ENCODE measurements around the gene CCNE1.
A peak's percentile ranks its signal among the peaks of the same experiment; 100 is the strongest.

Gene CCNE1

GRCh38 chr19:29849208-29849607, 37.4 kb downstream of the CCNE1 start:
- no peak for DNase-seq

DNA sequence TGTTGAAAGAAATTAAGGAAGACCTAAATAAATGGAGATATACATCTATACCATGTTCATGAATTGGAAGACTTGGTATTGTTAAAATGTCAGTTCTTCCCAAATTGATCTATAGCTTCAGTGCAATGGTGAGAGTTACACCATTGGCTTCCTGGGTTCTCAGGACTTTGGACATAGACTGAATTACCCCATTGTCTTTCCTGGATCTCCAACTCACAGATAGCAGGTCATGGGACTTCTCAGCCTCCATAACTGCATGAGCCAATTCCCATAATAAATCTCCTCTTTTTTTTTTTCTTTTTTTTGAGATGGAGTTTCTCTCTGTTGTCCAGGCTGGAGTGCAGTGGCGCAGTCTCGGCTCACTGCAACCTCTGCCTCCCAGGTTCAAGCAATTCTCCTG, 38.7 kb downstream of the CCNE1 start:
- no peak for DNase-seq

DNA sequence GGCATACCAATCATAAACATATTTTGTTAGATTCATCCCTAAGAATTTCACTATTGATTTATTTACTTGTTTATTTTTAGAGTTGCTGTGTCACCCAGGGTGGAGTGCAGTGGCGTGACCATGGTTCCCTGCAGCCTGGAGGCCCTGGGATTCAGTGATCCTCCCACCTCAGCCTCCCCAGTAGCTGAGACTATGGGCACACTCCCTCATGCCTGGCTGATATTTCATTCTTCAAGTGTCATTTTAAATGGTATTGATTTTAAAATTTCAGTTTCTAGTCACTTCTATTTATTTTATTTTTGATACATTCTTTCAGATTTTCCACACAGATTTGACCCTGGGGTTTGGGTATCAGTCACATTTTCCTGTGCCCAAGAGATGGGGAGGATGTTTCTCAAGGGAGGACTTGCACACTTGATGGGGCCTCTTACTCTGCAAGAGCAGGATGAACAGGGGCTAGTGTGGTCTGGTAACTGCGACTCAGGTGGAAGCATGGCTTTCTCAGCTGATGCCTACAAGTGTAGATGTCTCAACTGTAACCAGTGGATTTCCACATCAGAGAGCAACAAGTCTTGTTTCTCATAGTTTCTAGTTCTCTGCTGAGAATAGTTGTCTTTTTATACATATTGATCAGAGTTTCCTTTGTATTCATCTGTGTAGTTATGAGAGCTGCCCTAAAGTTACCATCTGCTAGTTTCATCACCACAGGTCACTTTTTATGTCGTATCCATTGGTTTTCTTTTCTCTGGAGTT, 40.2 kb downstream of the CCNE1 start:
- no peak for DNase-seq

GRCh38 chr19:29854033-29854432, 42.2 kb downstream of the CCNE1 start:
- DNase-seq: peak; percentile 26

GRCh38 chr19:29855087-29855486, 43.3 kb downstream of the CCNE1 start:
- no peak for DNase-seq

DNA sequence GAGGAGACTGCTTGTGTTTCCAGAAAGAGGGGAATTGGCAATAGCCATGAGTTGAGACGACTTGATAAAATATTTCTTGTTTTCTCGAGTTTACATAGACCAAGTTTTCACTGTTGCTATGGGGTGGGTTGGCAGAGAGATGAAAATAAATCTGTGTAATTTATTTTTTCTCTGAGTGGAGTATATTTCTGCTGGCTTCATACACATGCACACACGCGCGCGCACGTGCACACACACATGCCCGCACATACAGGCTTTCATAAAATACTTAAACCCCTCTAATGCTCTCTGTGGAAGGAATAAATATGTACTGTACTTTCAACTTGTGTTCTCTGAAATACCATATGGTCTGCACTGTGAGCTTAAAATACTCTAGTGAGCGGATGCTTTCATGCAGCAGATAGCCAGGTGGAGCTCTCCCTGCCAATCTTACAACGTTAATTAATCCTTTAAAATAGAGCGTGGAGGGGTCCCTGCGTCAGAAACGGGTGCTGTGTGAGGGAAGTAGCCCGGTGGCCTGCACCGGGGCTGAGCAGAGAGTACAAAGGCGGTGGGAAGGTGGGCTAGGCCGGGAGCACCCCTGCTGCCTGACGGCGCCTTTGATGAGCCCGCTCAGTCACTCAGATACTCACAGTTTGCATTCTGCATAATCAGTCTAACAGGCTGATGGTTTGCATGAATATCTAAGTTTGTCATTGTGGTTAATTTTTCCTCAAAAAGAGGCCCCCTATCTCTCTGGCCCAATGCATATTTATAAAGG, 44.1 kb downstream of the CCNE1 start:
- DNase-seq: no peak

- peak; percentile 44 for DNase-seq
These were observed 46.3 kb downstream of the CCNE1 start for GRCh38 chr19:29858000-29858596.

DNA sequence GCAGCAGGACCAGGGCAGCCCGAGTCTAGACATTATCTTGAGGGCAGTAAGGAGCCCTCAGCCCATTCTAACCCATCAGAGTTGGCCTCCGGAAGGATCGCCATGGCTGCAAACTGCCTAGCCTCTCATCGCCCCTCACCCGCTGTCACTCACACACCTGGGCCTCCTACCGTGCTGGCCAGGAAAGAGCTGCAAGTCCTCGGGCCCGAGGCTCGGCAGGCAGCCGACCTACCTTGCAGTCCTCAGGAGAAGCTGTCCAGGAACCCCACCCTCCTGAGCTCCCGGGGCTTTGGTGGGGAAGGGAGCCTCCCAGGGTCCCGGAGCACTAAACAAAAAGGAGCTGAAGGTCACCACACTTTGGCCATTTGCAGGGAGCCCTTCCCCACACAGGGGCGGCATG, 46.8 kb downstream of the CCNE1 start:
- DNase-seq: no peak

- peak; percentile 31 for DNase-seq
These were observed 48.7 kb downstream of the CCNE1 start for GRCh38 chr19:29860492-29860891.

DNA sequence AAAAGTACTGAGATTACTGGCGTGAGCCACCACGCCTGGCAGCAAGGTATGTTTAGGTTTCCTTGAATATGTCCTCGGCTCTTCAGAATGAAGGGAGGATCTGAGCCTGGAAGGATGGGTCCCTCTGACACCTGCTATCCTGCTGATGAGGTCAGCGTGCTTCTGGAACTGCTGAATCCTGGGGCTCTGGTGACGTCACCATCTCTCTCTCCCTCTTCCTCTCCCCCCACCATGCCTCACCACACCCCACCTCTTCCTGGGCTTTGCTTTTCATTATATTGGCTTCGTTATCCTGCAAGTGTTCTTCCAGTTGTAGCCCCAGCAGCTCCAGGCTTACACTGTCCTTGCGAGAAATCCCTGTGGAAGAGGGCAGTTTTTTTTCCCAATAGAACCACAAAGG, 49.8 kb downstream of the CCNE1 start:
- no peak for DNase-seq

GRCh38 chr19:29866011-29866410, 54.2 kb downstream of the CCNE1 start:
- no peak for DNase-seq

GRCh38 chr19:29867984-29868383, 56.2 kb downstream of the CCNE1 start:
- no peak for DNase-seq

GRCh38 chr19:29871143-29871542, 59.4 kb downstream of the CCNE1 start:
- DNase-seq: peak; percentile 23

DNA sequence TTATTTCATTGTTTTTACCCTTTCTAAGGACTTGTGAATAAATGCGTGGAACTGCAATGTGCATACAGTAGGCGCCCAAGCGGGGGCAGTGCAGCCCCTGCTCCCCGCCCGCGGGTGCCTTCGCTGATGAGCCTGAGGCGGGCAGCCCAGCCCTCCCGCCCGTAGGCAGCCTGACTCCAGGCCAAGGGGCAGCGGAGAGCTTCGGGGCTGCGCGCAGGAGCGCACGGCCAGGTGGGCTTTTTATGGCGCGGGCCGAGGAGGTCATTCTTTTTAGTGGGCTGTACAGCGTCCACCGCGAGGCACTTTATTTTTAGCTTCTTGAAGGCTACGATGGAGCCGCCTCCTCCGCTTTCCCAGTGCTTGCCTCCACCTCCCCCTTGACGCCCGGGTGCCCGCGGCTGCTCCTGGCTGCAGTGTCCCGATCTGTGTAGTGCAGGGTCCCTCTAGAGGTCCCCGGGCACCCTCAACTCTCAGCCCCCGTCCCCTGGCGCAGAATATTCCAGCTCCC, 60.5 kb downstream of the CCNE1 start:
- no peak for DNase-seq

GRCh38 chr19:29873024-29873800, 61.4 kb downstream of the CCNE1 start:
- DNase-seq: peak; percentile 64
